Caco-2 (cell line): Measurements from ENCODE around the gene NPAS3. TPM values are rescaled to one million over a fixed set of nuclear protein-coding genes. Genes with fewer than 3 reads are reported as not detected.

Source experiments
- BruUV-seq: library from RNA; stranded (reverse); fragments of 400-500 nt; replicated peaks from 2 replicates; lab custom pipeline; 2021; lab: Mats Ljungman, UMichigan
- CTCF ChIA-PET: fragments of 300-600 bp; sonication (Branson Sonifier 250); formaldehyde crosslinking; loops from one replicate; lab custom pipeline; 2022; ENCODE audit warnings: antibody characterized with exemption; lab: Charles Lee
- POLR2A ChIA-PET: fragments of 300-600 bp; sonication (Branson Sonifier 250); formaldehyde crosslinking; loops from one replicate; lab custom pipeline; 2022; ENCODE audit warnings: antibody characterized with exemption; lab: Charles Lee
- DNase-seq, 2 experiments: peaks; one replicate each; pipeline versions ENCODE4 v3.0.0 to v3.0.0-alpha.2; 2020 to 2022
- H3K27me3 ChIP-seq: replicated peaks from 2 replicates; pipeline ENCODE4 v1.6.0; 2011; ENCODE audit warnings: low read length; ENCODE audit not compliant: control insufficient read depth, insufficient read depth
- H3K36me3 ChIP-seq: 2 replicates; pipeline ENCODE4 v1.5.1; 2011; ENCODE audit warnings: low read length; ENCODE audit not compliant: control insufficient read depth, insufficient read depth
- H3K4me1 ChIP-seq: fragments of 250-450 bp; sonication (Bioruptor Pico); 2 replicates; pipeline ENCODE4 v1.5.1; 2020; ENCODE audit warnings: mild to moderate bottlenecking
- H3K4me3 ChIP-seq: 2 replicates; pipeline ENCODE4 v1.5.1; 2011; ENCODE audit warnings: low read depth, mild to moderate bottlenecking, control low read depth, low read length
- H3K9me3 ChIP-seq: fragments of 250-450 bp; sonication (Bioruptor Pico); 2 replicates; pipeline ENCODE4 v1.5.1; 2020; ENCODE audit warnings: mild to moderate bottlenecking, moderate library complexity
- H3K27ac Mint-ChIP-seq: one replicate; pipeline ENCODE4 v1.8.0; 2022; ENCODE audit warnings: mixed read lengths; ENCODE audit not compliant: unreplicated experiment
- H3K27me3 Mint-ChIP-seq: one replicate; pipeline ENCODE4 v1.8.0; 2022; ENCODE audit warnings: mixed read lengths; ENCODE audit not compliant: insufficient read depth, unreplicated experiment
- H3K36me3 Mint-ChIP-seq: one replicate; pipeline ENCODE4 v1.8.0; 2022; ENCODE audit warnings: mild to moderate bottlenecking, mixed read lengths; ENCODE audit not compliant: insufficient read depth, unreplicated experiment
- H3K4me1 Mint-ChIP-seq: one replicate; pipeline ENCODE4 v1.8.0; 2022; ENCODE audit warnings: low read depth, mixed read lengths; ENCODE audit not compliant: unreplicated experiment
- H3K4me3 Mint-ChIP-seq: one replicate; pipeline ENCODE4 v1.8.0; 2022; ENCODE audit warnings: mild to moderate bottlenecking, moderate library complexity, mixed read lengths; ENCODE audit not compliant: unreplicated experiment
- H3K9me3 Mint-ChIP-seq: one replicate; pipeline ENCODE4 v1.8.0; 2022; ENCODE audit warnings: mixed read lengths; ENCODE audit not compliant: unreplicated experiment
- CTCF ChIP-seq, 2 experiments: fragments of 200-600 bp in 1 of 2; IDR thresholded peaks; 1 replicate in 1 of 2; 2 replicates in 1 of 2; pipeline versions ENCODE4 v1.5.1 to v1.8.0; 2011 to 2022; ENCODE audit warnings: antibody characterized with exemption in 1 of 2, control low read depth in 1 of 2, inconsistent platforms in 1 of 2, low read depth in 1 of 2, low read length in 1 of 2, mild to moderate bottlenecking in 1 of 2, moderate library complexity in 1 of 2; ENCODE audit not compliant: insufficient read depth in 1 of 2, severe bottlenecking in 1 of 2, unreplicated experiment in 1 of 2
- intact Hi-C: fragments of 100-400 bp; cut with micrococcal nuclease; formaldehyde crosslinking; loops from one replicate; pipeline ENCODE4 v1.10.0; 2022; ENCODE audit not compliant: unreplicated experiment
- total RNA-seq: library from RNA; stranded (reverse); gene quantifications from 2 replicates; pipeline ENCODE4 v1.2.3, GENCODE V29; 2022

Gene NPAS3
- total RNA-seq, 1 experiment from 2014 or later, result not detected

GRCh38 chr14:33057585-33057984 is 118.9 kb downstream of the NPAS3 start:
- no peaks in the 10 kb centered on the region for H3K9me3 Mint-ChIP-seq
- no peaks in the 10 kb centered on the region for H3K36me3 ChIP-seq
- intact Hi-C loops, result no loop called here
- no peaks in the 10 kb centered on the region for H3K9me3 ChIP-seq
- CTCF ChIA-PET, result no interaction called here
- no peaks in the 10 kb centered on the region for H3K4me1 ChIP-seq
- no peak overlapping the region for H3K27ac Mint-ChIP-seq
- no peak overlapping the region for H3K4me3 ChIP-seq
- POLR2A ChIA-PET, result no interaction called here
- TF ChIP-seq CTCF (IDR thresholded peaks at IDR 0.05; ENCODE audit: insufficient read depth in 1 of 2, low read depth in 1 of 2, low read length in 1 of 2, severe bottlenecking in 1 of 2, unreplicated experiment in 1 of 2), result no peak
- no peaks in the 10 kb centered on the region for H3K36me3 Mint-ChIP-seq
- DNase-seq, result no peak
- H3K27me3 Mint-ChIP-seq, result peaks cover 19% of the 10 kb centered on the region
- H3K4me1 Mint-ChIP-seq, result no peaks in the 10 kb centered on the region
- H3K4me3 Mint-ChIP-seq, result no peak overlapping the region
- no TSS peak for BruUV-seq
- no peaks in the 10 kb centered on the region for H3K27me3 ChIP-seq

DNA sequence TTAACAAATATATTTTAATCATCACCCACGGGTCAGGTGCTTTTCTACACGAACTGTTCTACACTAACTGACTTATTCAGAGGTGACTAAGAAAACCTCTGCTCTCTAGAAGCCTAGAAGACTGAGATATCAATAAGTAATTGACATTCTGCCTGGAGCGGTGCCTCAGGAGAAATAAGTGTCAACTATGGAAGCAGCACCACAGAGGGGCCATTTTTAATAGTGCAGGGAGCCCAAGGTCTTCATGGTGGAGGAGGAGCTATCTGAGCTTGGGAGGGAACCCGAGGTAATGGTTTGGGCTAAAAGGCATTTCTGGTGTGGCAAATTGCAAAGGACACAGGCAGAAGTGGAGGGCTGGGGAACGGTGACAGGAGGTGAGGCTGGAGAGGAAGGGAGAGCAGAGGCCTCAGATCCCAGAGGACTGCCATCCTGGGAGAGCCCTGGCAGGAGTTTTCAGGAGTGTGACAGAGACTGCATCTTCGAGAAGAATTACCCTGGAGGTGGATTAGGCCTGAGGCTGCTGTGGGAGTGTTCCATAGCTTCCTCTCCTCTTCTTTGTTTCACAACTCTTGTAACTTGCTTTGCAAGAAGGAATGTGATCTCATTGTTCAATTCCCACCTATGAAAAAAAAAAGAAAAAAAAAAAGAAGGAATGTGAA is 123.1 kb downstream of the NPAS3 start:
- H3K27me3 ChIP-seq, result no peaks in the 10 kb centered on the region
- no peak for TF ChIP-seq CTCF (IDR thresholded peaks at IDR 0.05; ENCODE audit: insufficient read depth in 1 of 2, low read depth in 1 of 2, low read length in 1 of 2, severe bottlenecking in 1 of 2, unreplicated experiment in 1 of 2)
- Mint-ChIP-seq H3K27me3 (peaks cover 16% of the 10 kb centered on the region), H3K4me1 (no peaks in the 10 kb centered on the region), H3K9me3 (no peaks in the 10 kb centered on the region), H3K27ac (no peak overlapping the region), H3K4me3 (no peak overlapping the region), H3K36me3 (no peaks in the 10 kb centered on the region)
- POLR2A ChIA-PET, result no interaction called here
- CTCF ChIA-PET, result no interaction called here
- H3K9me3 ChIP-seq, result no peaks in the 10 kb centered on the region
- no peak overlapping the region for H3K4me3 ChIP-seq
- no peaks in the 10 kb centered on the region for H3K36me3 ChIP-seq
- DNase-seq, result no peak
- BruUV-seq, result no TSS peak
- no peaks in the 10 kb centered on the region for H3K4me1 ChIP-seq
- intact Hi-C loops, result no loop called here

DNA sequence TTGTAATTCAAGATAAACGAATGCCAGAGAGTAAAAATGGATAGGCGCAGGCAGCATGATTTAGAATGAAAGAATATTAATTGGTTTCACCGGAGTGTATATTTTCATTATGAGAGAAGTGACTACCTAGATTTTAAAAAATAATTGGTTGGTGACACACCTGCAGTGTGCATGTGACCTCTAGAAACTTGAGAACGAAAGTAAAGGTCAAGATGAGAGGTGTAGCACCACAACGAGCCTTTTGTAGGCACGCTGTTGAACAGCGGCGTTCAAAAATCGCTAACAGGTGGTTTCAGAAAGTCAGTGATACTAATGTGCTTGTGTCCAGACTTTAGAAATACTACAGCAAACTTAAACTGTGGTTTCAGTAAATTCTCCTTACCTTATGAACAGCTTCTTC is 123.8 kb downstream of the NPAS3 start:
- DNase-seq, result no peak
- H3K4me1 Mint-ChIP-seq, result no peaks in the 10 kb centered on the region

More for the DNA sequence above, 123.8 kb downstream of the NPAS3 start:
- Histone ChIP-seq H3K4me1 (no peaks in the 10 kb centered on the region), H3K9me3 (no peaks in the 10 kb centered on the region), H3K4me3 (no peak overlapping the region), H3K27me3 (no peaks in the 10 kb centered on the region), H3K36me3 (no peaks in the 10 kb centered on the region)
- Mint-ChIP-seq H3K9me3 (no peaks in the 10 kb centered on the region), H3K27ac (no peak overlapping the region), H3K4me3 (no peak overlapping the region), H3K27me3 (peaks cover 16% of the 10 kb centered on the region), H3K36me3 (no peaks in the 10 kb centered on the region)
- ChIA-PET POLR2A (no interaction called here), CTCF (no interaction called here)
- no TSS peak for BruUV-seq
- no peak for TF ChIP-seq CTCF (IDR thresholded peaks at IDR 0.05; ENCODE audit: insufficient read depth in 1 of 2, low read depth in 1 of 2, low read length in 1 of 2, severe bottlenecking in 1 of 2, unreplicated experiment in 1 of 2)
- intact Hi-C loops, result no loop called here
